ENCODE results near the gene GP1BB.

GRCh38 chr22:19753090-19753842 lies 29.9 kb downstream of the GP1BB start:
- TF ChIP-seq CTCF (conservative IDR thresholded peaks at IDR 0.05) (no peak), ZFX (IDR thresholded peaks at IDR 0.05) (no peak)
